CD4-positive, alpha-beta T cell treated with Interleukin-6 for 4 hours (primary cell): ENCODE data around the gene ALK.

ENCODE experiments used
- DNase-seq: peaks from one replicate; pipeline ENCODE4 v3.0.0-alpha.2; 2020; ENCODE audit warnings: mixed read lengths

ALK gene

GRCh38 chr2:29606104-29607037, 315.0 kb downstream of the ALK start:
- no peak for DNase-seq

DNA sequence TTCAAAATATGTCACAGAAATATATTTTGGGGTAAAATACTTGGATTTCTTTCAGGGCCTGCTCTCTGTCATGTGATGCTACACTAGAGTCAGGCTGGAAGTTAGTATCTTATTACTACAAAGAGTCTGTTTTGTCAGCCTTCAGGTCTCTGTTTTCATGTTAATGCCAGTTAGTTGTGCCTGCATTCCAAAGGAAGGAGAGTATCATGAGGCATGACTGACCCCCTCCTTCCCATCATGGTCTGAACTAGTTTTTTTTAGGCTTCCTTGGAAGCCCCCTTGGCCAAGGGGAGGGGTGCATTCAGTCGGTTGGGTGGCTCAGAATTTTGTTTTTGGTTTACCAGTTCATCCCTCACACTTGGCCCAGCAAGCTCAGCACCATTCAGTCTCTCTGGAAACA, 318.0 kb downstream of the ALK start:
- DNase-seq: no peak

DNA sequence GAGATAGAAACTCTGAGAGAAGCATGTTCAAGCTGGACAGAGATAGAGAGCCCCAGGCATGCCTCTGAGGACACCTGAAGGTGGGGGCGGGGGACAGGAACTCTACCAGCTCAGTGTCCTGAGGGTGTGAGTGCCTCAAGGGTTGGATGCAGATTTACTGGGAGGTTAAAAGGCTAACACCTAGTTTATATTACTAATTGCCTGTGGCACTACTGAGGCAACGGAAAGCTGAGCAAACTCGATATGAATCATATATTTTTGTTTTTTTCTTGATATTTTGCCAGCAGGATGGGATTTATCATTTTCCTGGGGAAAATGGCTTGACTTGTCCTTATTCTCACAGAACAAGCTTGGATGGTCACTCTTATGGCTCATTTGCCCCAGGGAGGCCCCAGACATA, 319.5 kb downstream of the ALK start:
- no peak for DNase-seq

GRCh38 chr2:29601321-29601720, 320.1 kb downstream of the ALK start:
- DNase-seq: no peak

DNA sequence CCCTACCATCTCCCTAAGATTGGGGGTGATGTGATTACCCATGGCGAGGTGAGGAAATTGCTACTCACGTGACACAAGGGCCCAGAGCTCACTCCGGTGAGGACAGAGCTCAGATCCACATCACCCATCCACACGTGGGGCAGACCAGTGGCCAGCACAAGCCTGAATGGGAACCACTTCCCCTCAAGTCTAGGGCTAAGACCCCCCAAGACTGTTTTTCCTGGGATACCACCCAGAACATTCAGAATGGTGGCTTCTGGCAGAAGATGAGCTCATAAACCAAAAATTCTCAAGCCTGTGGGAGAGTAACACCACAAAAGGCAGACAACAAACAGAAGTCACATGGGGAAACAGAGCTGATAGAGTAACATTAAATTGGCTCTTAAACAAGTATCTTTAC, 321.4 kb downstream of the ALK start:
- DNase-seq: no peak

DNA sequence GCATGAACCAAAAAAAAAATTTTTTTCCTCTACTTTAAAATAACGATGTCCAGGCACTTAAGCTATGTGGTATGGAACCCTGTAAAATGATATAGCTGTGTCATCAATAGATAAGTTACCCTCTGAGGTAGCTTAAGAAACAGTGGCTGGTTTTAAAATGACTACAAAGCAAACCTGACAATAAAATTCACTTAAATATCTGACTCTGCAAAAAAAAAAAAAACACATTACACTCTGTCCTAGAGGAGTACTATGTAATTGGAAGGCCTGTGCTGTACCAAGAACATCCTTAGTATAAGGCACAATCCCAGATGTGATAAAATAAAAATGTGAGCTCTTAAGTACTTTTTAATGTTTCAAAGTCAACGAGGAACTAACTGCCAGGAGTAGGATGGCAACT, 322.4 kb downstream of the ALK start:
- no peak for DNase-seq

GRCh38 chr2:29597035-29597434, 324.4 kb downstream of the ALK start:
- DNase-seq: no peak

DNA sequence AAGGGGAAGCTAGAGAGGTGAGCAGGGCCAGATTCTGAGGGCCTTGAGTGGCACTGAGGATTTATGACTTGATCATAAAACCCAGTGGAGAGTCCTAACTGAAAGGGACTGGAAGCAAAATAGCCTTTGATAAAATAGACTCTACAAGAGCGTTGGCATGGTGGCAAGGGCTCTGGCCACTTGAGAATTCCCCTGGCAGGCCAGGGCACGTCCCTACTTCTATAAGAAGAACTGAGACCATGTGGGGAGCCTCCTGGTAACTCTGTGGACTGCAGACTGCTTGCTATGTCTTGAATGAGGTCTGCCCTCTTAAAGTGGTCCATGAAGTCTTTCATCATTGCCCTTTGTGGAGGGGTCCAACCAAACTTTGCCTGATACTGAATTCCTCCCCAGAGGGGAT, 324.8 kb downstream of the ALK start:
- DNase-seq: no peak

DNA sequence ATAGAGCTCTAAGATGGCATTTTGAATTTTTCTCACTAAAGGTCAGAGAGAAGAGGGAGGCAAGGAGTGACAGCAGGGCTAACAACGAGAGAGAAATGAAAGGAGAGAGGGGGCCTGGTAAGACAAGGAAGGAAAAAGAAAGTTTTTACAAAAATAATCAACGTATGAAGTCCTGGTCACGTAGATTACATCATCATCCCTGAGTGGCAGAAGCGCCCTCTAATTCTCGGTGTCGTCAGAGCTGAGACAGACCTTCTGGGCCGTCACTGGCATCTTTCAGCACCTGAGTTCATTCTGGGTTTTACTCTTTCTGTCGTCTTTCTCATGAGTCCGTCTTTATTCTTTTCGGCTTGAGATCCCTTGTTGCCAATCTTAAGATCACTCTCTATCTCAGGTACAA, 329.8 kb downstream of the ALK start:
- no peak for DNase-seq

DNA sequence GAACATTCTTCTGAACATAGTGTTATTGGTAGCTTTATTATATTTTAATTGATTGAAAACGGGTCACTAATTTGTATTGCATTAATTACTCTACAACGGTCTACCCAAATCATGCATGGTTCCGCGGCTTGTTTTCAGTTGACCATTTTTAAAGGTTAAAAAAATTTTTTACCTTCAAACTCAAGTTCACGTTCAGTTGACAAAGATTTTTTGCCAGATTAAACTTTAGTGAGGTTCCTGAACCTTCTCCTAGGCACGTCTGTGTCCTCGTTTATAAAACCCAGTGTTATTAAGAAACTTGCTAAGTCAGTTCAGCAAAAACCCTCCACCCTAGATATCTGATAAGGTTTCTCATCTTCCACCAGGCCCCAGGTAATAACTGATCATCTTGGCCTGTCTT, 331.2 kb downstream of the ALK start:
- DNase-seq: no peak

DNA sequence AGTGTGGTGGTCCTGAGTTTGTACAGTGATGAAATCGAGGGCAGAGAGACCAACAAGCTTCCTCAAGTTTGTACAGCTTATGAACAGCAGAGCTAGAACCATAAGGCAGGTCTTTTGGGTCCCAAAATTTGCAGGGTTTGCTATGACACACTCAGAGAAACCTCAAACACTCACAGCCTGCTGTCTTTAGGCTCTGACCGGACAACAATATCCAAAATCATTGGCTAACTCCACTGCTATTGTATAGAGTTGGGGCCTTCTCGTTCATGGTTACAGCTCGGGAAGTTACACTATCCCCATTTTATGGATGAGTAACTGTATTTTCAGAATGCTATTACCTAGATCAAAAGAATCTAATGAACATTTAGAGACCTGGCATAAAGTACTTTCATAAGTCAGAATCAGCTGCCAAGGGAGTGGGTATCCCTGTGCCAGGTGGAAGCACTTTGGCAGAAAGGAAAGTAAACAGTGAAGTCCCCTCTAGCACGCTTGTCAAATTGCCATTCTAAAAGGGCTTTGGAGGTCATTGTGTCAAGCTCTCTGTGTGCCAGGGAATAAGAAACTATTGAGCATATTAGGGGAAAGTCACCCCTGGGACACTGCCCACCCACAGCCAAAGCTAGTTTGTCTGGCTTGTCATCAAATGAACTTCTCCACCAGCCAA, 331.8 kb downstream of the ALK start:
- no peak for DNase-seq

DNA sequence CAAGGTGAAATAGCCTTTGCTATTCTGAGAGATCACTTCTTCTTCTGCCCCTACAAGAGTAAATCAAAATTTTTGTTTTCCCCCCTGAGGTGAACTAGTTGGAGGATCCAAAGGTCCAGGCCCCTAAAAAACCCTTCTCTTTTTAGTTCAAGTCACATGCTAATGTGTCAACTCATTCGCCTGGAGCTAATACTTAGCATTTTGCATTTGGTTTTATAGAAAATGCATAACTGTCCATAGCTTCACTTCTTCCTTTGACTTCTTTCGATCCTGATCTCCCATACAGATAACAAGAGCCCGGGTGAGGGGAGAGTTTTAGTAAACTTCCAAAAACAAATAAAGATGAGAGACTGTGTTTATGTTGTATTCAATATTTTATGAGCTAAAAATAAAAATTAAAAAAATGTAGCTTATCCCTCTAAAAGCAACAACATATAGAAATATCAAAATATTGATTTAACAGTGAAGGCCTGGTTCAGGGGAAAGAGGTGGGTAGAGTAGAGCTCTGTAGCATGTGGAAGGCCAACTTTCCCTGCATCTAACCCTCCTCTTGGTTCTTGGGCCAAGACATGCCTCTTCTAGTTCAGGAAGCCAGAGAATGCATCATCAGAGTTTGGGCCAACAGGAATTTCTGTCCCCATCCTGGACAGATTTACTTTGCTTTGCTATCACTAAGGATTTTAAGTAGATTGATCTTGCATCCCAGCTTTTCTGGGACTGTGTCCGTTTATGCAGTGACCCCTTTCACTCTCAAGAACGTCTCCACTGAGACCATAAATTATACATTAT, 333.8 kb downstream of the ALK start:
- DNase-seq: no peak

- DNase-seq: no peak
These were observed 334.5 kb downstream of the ALK start for GRCh38 chr2:29586919-29587318.

DNA sequence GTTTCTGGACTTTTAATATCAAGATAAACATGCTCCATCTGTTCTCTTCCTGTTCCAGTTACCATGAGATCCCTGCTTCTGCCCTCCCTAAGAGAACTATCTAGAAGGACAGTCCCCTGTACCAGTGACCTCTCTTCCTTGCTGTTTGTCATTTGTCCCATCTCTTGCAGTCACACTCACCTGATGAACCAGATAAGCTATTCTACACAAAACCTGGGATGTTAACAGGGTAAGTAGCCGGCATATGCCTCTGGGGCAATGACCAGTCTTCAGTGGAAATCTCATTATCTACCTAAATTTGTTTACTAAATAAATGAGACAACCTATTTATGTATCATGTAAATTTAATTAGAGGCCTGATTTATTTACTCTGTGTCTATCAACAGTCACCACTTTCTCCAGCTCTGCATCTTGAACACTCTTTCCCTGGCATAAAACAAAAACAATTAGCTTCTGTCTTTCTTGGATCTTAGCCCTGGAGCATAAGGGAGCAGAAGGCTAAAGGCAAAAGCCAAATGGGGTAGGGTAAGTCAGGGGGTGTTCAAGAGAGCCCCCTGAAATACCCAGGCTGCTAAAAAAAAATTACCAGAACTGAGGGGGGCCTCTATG, 337.7 kb downstream of the ALK start:
- no peak for DNase-seq

DNA sequence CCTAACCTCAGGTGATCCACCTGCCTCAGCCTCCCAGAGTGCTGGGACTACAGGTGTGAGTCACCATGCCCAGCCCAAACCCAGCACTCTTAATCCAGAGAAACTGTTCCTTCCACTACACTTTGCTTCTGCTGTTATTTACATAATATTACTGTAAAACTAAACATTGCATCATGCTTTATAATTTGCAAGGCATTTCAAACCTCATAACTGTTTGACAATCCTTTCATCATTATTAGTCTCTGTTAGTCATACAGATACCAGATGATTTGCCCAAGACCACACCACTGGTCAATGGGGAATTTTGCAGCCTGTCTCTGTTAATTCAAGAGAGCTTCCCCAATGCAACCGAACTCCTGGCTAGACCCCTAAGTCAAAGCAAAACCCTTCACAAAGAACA, 338.3 kb downstream of the ALK start:
- no peak for DNase-seq

DNA sequence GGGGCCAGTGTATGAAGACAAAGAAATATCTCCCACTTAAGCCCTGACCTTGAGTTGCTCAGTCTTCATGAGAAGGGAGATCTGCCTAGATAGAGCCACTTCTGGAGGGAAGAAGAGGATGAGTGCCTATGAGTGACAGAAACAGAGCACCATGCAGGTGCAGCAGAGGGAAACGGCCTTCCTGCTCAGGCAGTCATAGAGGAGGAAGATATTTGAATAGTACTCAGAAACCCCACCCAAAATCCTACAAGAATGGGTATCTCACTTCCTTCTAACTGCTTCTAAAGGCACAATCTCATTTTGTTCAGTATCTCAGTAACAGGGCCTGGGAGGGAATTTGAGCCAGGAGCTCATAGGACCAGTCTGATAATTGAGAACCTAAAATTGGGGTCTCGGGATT, 339.3 kb downstream of the ALK start:
- DNase-seq: no peak

DNA sequence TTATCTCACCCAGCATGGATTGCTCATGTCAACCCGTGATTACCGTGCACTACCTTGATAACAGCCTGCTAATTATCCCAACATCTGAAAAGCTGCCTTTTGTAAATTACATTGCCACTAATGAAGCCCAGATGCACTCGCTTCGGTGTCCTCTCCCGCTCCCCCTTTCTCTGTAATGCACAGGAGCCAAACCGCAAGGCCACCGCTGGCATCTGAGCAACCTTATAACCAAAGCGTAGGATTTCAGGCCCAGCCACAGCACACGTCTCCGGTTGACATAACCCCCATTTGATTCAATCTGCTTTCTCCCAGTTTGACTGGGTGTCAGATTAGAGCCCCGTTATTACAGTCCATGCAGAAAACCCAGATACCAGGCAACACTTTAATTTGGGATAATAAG, 341.2 kb downstream of the ALK start:
- DNase-seq: no peak

DNA sequence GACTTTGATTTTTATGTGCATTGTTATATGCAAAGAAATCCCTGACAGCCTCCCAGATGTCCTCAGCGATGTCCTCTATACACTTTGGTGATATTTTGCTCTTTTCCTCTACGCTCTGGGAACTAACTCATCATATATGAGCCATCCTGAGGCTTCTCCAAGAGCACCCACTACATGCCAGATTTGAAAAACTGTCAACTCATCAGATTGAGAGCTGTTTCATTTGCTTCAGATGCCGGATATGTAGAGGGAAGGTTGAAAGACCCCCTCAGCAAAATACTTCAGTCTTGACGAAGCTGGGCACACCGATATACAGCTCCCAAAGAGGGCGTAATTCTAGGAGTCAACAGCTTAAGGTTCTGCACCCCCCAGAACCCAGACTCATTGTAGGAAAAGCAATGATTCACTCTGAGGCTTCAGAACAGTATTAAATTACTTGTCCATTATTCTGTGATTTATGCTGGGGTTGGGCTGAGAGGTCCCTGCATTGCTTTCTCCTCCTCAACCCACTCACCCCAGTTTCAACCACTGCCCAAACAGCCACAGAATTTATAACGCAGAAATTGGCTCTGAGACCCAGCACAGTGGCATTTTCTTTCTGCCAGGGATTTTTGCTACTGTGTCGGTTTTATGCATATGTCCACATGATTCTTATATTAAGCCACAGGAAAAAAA, 341.8 kb downstream of the ALK start:
- no peak for DNase-seq

GRCh38 chr2:29578084-29578598, 343.2 kb downstream of the ALK start:
- DNase-seq: no peak

DNA sequence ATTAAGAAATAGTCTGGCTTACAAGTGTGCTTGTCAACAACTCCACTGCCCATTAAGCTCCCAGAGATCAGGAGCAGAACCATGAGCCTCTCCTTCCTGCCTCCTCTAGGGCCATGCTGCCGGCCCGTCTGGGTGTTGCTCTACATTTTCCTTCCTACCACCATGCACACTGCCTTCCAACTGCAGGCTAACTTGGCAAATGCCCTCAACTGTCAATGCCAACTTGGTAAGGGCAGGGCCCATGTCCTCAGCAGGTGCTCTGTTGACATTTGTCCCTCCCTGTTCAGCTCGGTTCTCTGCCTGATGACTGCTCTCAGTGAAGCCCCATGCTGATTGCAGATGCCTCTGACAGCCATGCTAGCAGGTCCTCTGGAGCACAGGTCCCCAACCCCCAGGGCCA, 345.2 kb downstream of the ALK start:
- DNase-seq: no peak

DNA sequence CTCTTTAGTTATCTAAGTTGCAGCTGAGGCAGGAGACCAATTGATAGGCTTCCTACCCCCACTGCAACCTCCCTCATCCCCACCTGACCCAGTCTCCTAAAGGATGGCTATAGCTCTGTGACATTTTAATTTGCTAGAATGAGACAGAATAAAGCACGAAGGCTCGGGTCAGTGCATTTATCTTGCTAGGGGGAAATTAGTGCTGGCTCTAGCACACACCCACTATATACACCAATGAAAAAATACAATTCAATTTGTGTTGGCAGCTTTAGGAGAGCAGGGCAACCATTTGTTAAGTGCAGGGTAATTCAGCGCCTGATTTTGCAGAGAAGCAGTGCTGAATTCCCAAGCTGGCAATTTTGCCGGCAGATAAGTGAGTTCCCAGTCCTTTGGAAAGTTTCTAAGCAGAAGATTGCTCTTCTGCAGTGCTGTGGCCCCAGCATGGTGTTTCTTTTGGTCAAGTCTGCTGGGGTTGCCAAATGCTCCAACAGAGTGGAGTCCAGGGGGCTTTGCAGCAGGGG, 346.0 kb downstream of the ALK start:
- no peak for DNase-seq

- no peak for DNase-seq
These were observed 347.8 kb downstream of the ALK start for GRCh38 chr2:29573612-29574011.
